Cardiac fibroblast (primary cell): ENCODE measurements around the gene TTLL11.

Experiments
- DNase-seq, 2 donors: peaks; one replicate each; pipeline versions ENCODE4 v3.0.0 to v3.0.0-alpha.2; 2010; ENCODE audit warnings: low read depth in 2 of 2
- H3K4me3 ChIP-seq, 2 donors: replicated peaks in 1 of 2; 1 replicate in 1 of 2; 2 replicates in 1 of 2; pipeline ENCODE4 v1.5.1; 2011; ENCODE audit warnings: low read depth in 2 of 2, low read length in 2 of 2, mild to moderate bottlenecking in 2 of 2, moderate library complexity in 1 of 2
- CTCF ChIP-seq: IDR thresholded peaks from one replicate; pipeline ENCODE4 v1.5.1; 2011; ENCODE audit warnings: low read depth, mild to moderate bottlenecking, low read length, inconsistent platforms

TTLL11 gene

GRCh38 chr9:122097679-122098315, 4.7 kb upstream of the TTLL11 start:
- no peak for TF ChIP-seq CTCF
- H3K4me3 ChIP-seq = no peak overlapping the region
- DNase-seq = no peak

GRCh38 chr9:122096620-122097415, 3.7 kb upstream of the TTLL11 start:
- no peak for DNase-seq
- no peak for TF ChIP-seq CTCF

GRCh38 chr9:122095010-122095767, 2.1 kb upstream of the TTLL11 start:
- H3K4me3 ChIP-seq = no peak overlapping the region
- TF ChIP-seq CTCF = peak; percentile 72
- DNase-seq = peak; percentile 73 to 81

More at GRCh38 chr9:122096620-122097415, 3.7 kb upstream of the TTLL11 start:
- H3K4me3 ChIP-seq = no peak overlapping the region

- no peak for TF ChIP-seq CTCF
- DNase-seq = no peak
Measured at GRCh38 chr9:122091682-122092592, 1.2 kb downstream of the TTLL11 start.

GRCh38 chr9:122090981-122091380, 2.1 kb downstream of the TTLL11 start:
- no peak overlapping the region for H3K4me3 ChIP-seq
- TF ChIP-seq CTCF = no peak
- DNase-seq = no peak

More at GRCh38 chr9:122091682-122092592, 1.2 kb downstream of the TTLL11 start:
- H3K4me3 ChIP-seq = peak overlapping the region; percentile 67 to 85
